BE2C (cell line): ENCODE data around the gene OTOP2.
"Not testable (repeated sequence)": the region's sequence is repeated elsewhere in the genome, so short reads cannot be mapped to it uniquely, and the experiment has no call there.

ENCODE experiments used
- DNase-seq: peaks from one replicate; pipeline ENCODE4 v3.0.0-alpha.2; 2020
- H3K27me3 ChIP-seq: fragments of 250-450 bp; sonication (Bioruptor Pico); 2 replicates; pipeline ENCODE4 v1.5.1; 2020; ENCODE audit warnings: mild to moderate bottlenecking
- H3K36me3 ChIP-seq: fragments of 250-450 bp; sonication (Bioruptor Pico); 2 replicates; pipeline ENCODE4 v1.5.1; 2020; ENCODE audit warnings: mild to moderate bottlenecking
- H3K4me1 ChIP-seq: fragments of 250-450 bp; sonication (Bioruptor Pico); 2 replicates; pipeline ENCODE4 v1.5.1; 2020
- H3K4me3 ChIP-seq: 2 replicates; pipeline ENCODE4 v1.5.1; 2011; ENCODE audit warnings: low read depth, low read length
- H3K9me3 ChIP-seq: fragments of 250-450 bp; sonication (Bioruptor Pico); 2 replicates; pipeline ENCODE4 v1.5.1; 2020
- CTCF ChIP-seq: IDR thresholded peaks from 2 replicates; pipeline ENCODE4 v1.5.1; 2012; ENCODE audit warnings: mild to moderate bottlenecking, low read depth, low read length

Gene OTOP2

GRCh38 chr17:74964246-74964761, 40.2 kb downstream of the OTOP2 start:
- no peaks in the 10 kb centered on the region for H3K36me3 ChIP-seq
- H3K9me3 ChIP-seq = no peaks in the 10 kb centered on the region
- H3K27me3 ChIP-seq = no peaks in the 10 kb centered on the region
- no peak overlapping the region for H3K4me3 ChIP-seq
- no peak for DNase-seq
- H3K4me1 ChIP-seq = no peaks in the 10 kb centered on the region
- no peak for TF ChIP-seq CTCF

- Histone ChIP-seq H3K4me3 (no peak overlapping the region), H3K27me3 (no peaks in the 10 kb centered on the region), H3K4me1 (no peaks in the 10 kb centered on the region), H3K36me3 (no peaks in the 10 kb centered on the region), H3K9me3 (no peaks in the 10 kb centered on the region)
- DNase-seq = no peak
- TF ChIP-seq CTCF = no peak
These were observed 41.0 kb downstream of the OTOP2 start for GRCh38 chr17:74964988-74965622.

- no peak for TF ChIP-seq CTCF
- H3K4me3 ChIP-seq = no peak overlapping the region
- H3K36me3 ChIP-seq = no peaks in the 10 kb centered on the region
- no peaks in the 10 kb centered on the region; the same call in 1 of the 2 replicates for H3K4me1 ChIP-seq
- H3K9me3 ChIP-seq = no peaks in the 10 kb centered on the region
- peaks cover 13% of the 10 kb centered on the region for H3K27me3 ChIP-seq
- no peak for DNase-seq
These were observed 44.3 kb downstream of the OTOP2 start for GRCh38 chr17:74968361-74968780.

- not testable (repeated sequence) for H3K4me3 ChIP-seq, H3K4me1 ChIP-seq, H3K36me3 ChIP-seq, DNase-seq, H3K9me3 ChIP-seq
- H3K27me3 ChIP-seq = peaks cover 15% of the 10 kb centered on the region
These were observed 45.4 kb downstream of the OTOP2 start for GRCh38 chr17:74969501-74969900.

GRCh38 chr17:74970395-74970794, 46.3 kb downstream of the OTOP2 start:
- no peak for TF ChIP-seq CTCF
- no peaks in the 10 kb centered on the region for H3K36me3 ChIP-seq
- H3K27me3 ChIP-seq = peaks cover 15% of the 10 kb centered on the region
- no peak overlapping the region for H3K4me3 ChIP-seq
- no peak for DNase-seq
- H3K4me1 ChIP-seq = no peaks in the 10 kb centered on the region; the same call in 1 of the 2 replicates
- H3K9me3 ChIP-seq = no peaks in the 10 kb centered on the region

GRCh38 chr17:74971069-74971841, 47.2 kb downstream of the OTOP2 start:
- TF ChIP-seq CTCF = no peak
- H3K36me3 ChIP-seq = no peaks in the 10 kb centered on the region
- DNase-seq = no peak

More at GRCh38 chr17:74971069-74971841, 47.2 kb downstream of the OTOP2 start:
- H3K27me3 ChIP-seq = peaks cover 15% of the 10 kb centered on the region
- H3K9me3 ChIP-seq = no peaks in the 10 kb centered on the region
- H3K4me1 ChIP-seq = no peaks in the 10 kb centered on the region; the same call in 1 of the 2 replicates
- H3K4me3 ChIP-seq = peak overlapping the region; percentile 59; the same call in 1 of the 2 replicates
